Gastroesophageal sphincter (tissue), 4 donors: ENCODE measurements around the gene PHRF1. TPM values are rescaled to one million over a fixed set of nuclear protein-coding genes. Genes with fewer than 3 reads are reported as not detected.

Source experiments
- ATAC-seq: fragments of 150-250 bp; one replicate; pipeline ENCODE4 v1.9.1; 2016; ENCODE audit warnings: mild to moderate bottlenecking, moderate library complexity
- H3K27ac ChIP-seq, 4 donors: fragments of 200-600 bp; sonication (generic) in 3 of 4; 1 replicate in 3 of 4; 2 replicates in 1 of 4; pipeline ENCODE4 v1.5.1; 2016 to 2019
- H3K27me3 ChIP-seq: fragments of 200-600 bp; sonication (generic); one replicate; pipeline ENCODE4 v1.5.1; 2019
- H3K36me3 ChIP-seq, 2 donors: fragments of 200-600 bp; sonication (generic); one replicate each; pipeline ENCODE4 v1.5.1; 2019; ENCODE audit warnings: control low read depth in 1 of 2
- H3K4me1 ChIP-seq, 3 donors: fragments of 200-600 bp; sonication (generic); 1 replicate in 2 of 3; 2 replicates in 1 of 3; pipeline ENCODE4 v1.5.1; 2016 to 2019; ENCODE audit warnings: control low read depth in 2 of 3
- H3K4me3 ChIP-seq, 2 donors: fragments of 200-600 bp; sonication (generic); one replicate each; pipeline ENCODE4 v1.5.1; 2019; ENCODE audit warnings: mild to moderate bottlenecking in 1 of 2, moderate library complexity in 1 of 2
- H3K9me3 ChIP-seq, 3 donors: fragments of 200-600 bp; sonication (generic); one replicate each; pipeline ENCODE4 v1.5.1; 2017 to 2019; ENCODE audit warnings: control low read depth in 2 of 3
- CTCF ChIP-seq, 4 experiments: fragments of 200-600 bp in 2 of 4; fragments of 450-650 bp in 2 of 4; sonication (generic) in 1 of 4; IDR thresholded peaks; one replicate each; pipeline ENCODE4 v1.5.1; 2017 to 2019; ENCODE audit warnings: antibody characterized with exemption in 4 of 4, mild to moderate bottlenecking in 2 of 4, moderate library complexity in 2 of 4
- EP300 ChIP-seq: sonication (generic); formaldehyde crosslinking; IDR thresholded peaks from one replicate; pipeline ENCODE4 v1.6.1; 2017; ENCODE audit warnings: antibody characterized with exemption, mild to moderate bottlenecking
- POLR2A ChIP-seq, 2 donors: fragments of 450-650 bp; IDR thresholded peaks; one replicate each; pipeline ENCODE4 v1.6.1; 2017; ENCODE audit warnings: antibody characterized with exemption in 2 of 2, mild to moderate bottlenecking in 2 of 2, moderate library complexity in 1 of 2
- POLR2AphosphoS5 ChIP-seq: sonication (generic); formaldehyde crosslinking; IDR thresholded peaks from one replicate; pipeline ENCODE4 v1.6.1; 2017; ENCODE audit warnings: antibody characterized with exemption
- WGBS, 2 donors: methylation state at CpG; one replicate each; pipeline ENCODE4 v1.1.5; 2018; ENCODE audit warnings: low coverage in 1 of 2; 5-methylcytosine and 5-hydroxymethylcytosine counted together
- total RNA-seq, 4 donors: library from RNA; depleted of rRNA; stranded (reverse); fragments of >200 nt; gene quantifications; one replicate each; pipeline ENCODE4 v1.1.0, GENCODE V29; 2016

The PHRF1 gene
- total RNA-seq, 4 donors from 2014 or later: 18.0 to 28.0 (median 25.1) TPM

DNA sequence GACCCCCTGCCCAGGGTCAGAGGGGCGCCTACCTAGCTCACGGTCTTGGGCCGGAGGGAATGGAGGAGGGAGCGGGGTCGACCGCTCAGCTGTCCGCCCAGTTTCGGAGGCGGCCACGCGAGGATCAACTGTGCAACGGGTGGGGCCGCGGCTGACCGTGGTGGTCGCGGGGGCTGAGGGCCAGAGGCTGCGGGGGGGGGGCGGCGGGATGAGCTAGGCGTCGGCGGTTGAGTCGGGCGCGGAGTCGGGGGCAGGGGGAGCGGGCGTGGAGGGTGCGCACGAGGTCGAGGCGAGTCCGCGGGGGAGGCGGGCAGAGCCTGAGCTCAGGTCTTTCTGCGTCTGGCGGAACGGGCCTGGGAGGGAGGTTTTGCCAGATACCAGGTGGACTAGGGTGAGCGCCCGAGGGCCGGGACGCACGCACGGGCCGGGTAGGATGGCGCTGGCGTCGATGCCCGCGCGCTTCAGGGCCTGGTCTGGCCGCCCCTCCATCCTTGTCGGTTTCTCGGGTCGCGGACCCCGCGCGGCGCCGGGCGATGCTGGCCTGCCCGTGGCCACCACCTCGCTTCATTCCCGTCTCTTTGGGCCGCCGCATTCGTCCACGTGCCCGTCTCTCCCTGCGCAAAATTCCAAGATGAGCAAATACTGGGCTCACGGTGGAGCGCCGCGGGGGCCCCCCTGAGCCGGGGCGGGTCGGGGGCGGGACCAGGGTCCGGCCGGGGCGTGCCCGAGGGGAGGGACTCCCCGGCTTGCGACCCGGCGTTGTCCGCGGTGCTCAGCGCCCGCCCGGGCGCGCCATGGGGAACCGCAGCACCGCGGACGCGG is 60.5 kb downstream of the PHRF1 start, which contains the start of gene DRD4:
Gene DRD4, plus strand, starts transcription at position 759 of the 822 bp plus-strand sequence. Its CDS starts 36 bp downstream, at position 795.
- WGBS, 2 donors: 2% methylated on average over 9 of the region's 100 CpGs; no CpG with 5 or more reads in 1 of the 2 donors
- peaks cover 0 to 42% (median 11%) of the 10 kb centered on the region in 3 donors for H3K4me1 ChIP-seq
- no peaks in the 10 kb centered on the region for H3K9me3 ChIP-seq
- no peak within 1 kb of the TSS for H3K27ac ChIP-seq
- H3K36me3 ChIP-seq: peaks cover 0 to 18% of the 10 kb centered on the region in 2 donors
- TF ChIP-seq POLR2AphosphoS5 (no peak), CTCF (IDR thresholded peaks at IDR 0.05) (no peak), POLR2A (IDR thresholded peaks at IDR 0.05) (no peak), EP300 (no peak)
- H3K27me3 ChIP-seq: peaks cover 43% of the 10 kb centered on the region
- peak; percentile 84 for ATAC-seq
- H3K4me3 ChIP-seq: peak within 1 kb of the TSS in 1 of 2 donors; percentile 45

GRCh38 chr11:637333-637592 is 61.0 kb downstream of the PHRF1 start:
- H3K36me3 ChIP-seq: peaks cover 0 to 24% of the 10 kb centered on the region in 2 donors
- no peak for TF ChIP-seq CTCF (IDR thresholded peaks at IDR 0.05)
- peaks cover 0 to 42% (median 11%) of the 10 kb centered on the region in 3 donors for H3K4me1 ChIP-seq
- peak overlapping the region in 1 of 2 donors; percentile 45 for H3K4me3 ChIP-seq
- no peaks in the 10 kb centered on the region for H3K9me3 ChIP-seq
- peaks cover 43% of the 10 kb centered on the region for H3K27me3 ChIP-seq
- ATAC-seq: no peak
- no peak overlapping the region for H3K27ac ChIP-seq
- no CpG with 5 or more reads among the region's 34 CpGs for WGBS, 2 donors

DNA sequence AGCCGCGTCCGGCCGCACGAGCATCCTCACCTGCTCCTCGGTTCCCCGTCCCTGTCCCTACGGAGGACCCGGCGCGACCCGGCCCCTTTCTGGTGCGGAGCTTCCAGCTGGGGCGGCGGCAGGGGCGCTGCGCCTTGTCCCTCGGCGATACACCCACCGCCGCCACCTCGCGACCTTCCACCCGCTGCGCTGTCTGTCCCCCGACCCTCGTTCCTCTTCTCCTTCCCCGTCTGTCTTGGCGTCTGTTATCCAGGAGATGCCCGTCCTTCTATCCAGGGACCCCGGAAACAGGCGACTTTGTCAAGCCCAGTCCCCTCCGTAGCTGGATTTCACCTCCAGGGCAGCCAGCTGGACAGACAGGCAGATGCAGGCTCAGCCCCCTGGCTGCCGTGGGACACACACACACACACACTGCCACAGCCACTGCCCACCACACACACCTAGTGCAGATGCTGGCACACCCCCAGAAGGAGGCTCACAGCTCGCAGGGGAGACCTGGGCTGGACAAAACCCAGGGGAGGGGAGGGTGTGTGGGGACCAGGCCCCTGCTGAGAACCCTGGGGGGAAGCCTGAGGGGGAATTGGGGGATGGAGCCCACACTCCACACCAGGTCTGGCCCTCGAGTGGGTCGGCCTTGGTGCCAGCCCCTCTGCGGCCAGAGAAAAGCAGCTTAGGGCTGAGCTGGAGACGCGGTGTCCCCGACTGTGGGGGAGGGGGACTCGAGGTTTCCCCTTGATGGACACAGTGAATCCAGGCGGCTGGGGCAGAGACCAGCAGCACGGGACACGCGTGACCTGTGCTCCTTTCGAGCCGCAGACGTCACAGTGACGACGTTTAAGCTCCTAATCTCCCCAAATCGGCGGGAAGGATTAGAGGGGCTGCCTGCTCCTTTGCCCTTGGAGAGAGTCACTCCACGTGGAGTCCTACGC is 61.6 kb downstream of the PHRF1 start:
- TF ChIP-seq POLR2AphosphoS5 (no peak), POLR2A (IDR thresholded peaks at IDR 0.05) (no peak), EP300 (no peak), CTCF (IDR thresholded peaks at IDR 0.05) (no peak)
- Histone ChIP-seq H3K4me3 (peak overlapping the region in 1 of 2 donors; percentile 45), H3K36me3 (peaks cover 0 to 30% of the 10 kb centered on the region in 2 donors), H3K9me3 (no peaks in the 10 kb centered on the region), H3K4me1 (peaks cover 0 to 42% (median 11%) of the 10 kb centered on the region in 3 donors), H3K27ac (no peak overlapping the region), H3K27me3 (peaks cover 43% of the 10 kb centered on the region)
- 58 to 67% methylated on average over 31 to 34 of the region's 55 CpGs for WGBS, 2 donors
- no peak for ATAC-seq

- TF ChIP-seq EP300 (no peak), POLR2AphosphoS5 (no peak), POLR2A (IDR thresholded peaks at IDR 0.05) (no peak), CTCF (IDR thresholded peaks at IDR 0.05) (no peak)
- Histone ChIP-seq H3K27ac (no peak overlapping the region), H3K36me3 (peaks cover 0 to 39% of the 10 kb centered on the region in 2 donors), H3K4me3 (no peak overlapping the region), H3K9me3 (no peaks in the 10 kb centered on the region), H3K27me3 (peaks cover 43% of the 10 kb centered on the region), H3K4me1 (peaks cover 0 to 42% (median 11%) of the 10 kb centered on the region in 3 donors)
- no peak for ATAC-seq
- WGBS, 2 donors: 45 to 62% methylated on average over 13 to 18 of the region's 28 CpGs
These were observed 62.5 kb downstream of the PHRF1 start for GRCh38 chr11:638631-639331.
